Neural cell (in vitro differentiated cells): ENCODE results near the gene DNAJA3. TPM values are rescaled to one million over a fixed set of nuclear protein-coding genes. Genes with fewer than 3 reads are reported as not detected.

Experiments
- H2AFZ ChIP-seq: fragments of 200-600, 300-800 bp; sonication (generic), shearing (Covaris generic); 2 replicates; pipeline ENCODE4 v1.6.0; 2014; ENCODE audit warnings: low read depth, mild to moderate bottlenecking, antibody characterized with exemption, low read length, moderate library complexity
- H3F3A ChIP-seq: fragments of 200-600 bp; shearing (Covaris generic); 2 replicates; pipeline ENCODE4 v1.6.1; 2016; ENCODE audit warnings: mild to moderate bottlenecking, moderate library complexity, mixed read lengths, antibody characterized with exemption, low read length; ENCODE audit not compliant: insufficient read depth, poor library complexity, severe bottlenecking
- H3K27ac ChIP-seq: fragments of 200-600, 300-800 bp; sonication (generic), shearing (Covaris generic); 2 replicates; pipeline ENCODE4 v1.5.1; 2014; ENCODE audit warnings: mild to moderate bottlenecking, low read length, moderate library complexity
- H3K27me3 ChIP-seq: fragments of 300-800, 200-600 bp; sonication (generic), shearing (Covaris generic); 2 replicates; pipeline ENCODE4 v1.6.0; 2014; ENCODE audit warnings: mild to moderate bottlenecking, low read depth, low read length, moderate library complexity; ENCODE audit not compliant: insufficient read depth
- H3K36me3 ChIP-seq: fragments of 300-800, 200-600 bp; sonication (generic), shearing (Covaris generic); 2 replicates; pipeline ENCODE4 v1.5.1; 2014; ENCODE audit warnings: mild to moderate bottlenecking, antibody characterized with exemption, low read length, moderate library complexity; ENCODE audit not compliant: insufficient read depth
- H3K4me2 ChIP-seq: fragments of 300-800, 200-600 bp; sonication (generic), shearing (Covaris generic); 2 replicates; pipeline ENCODE4 v1.6.0; 2014; ENCODE audit warnings: mild to moderate bottlenecking, low read length
- H3K4me3 ChIP-seq: fragments of 300-800, 200-600 bp; sonication (generic), shearing (Covaris generic); 2 replicates; pipeline ENCODE4 v1.5.1; 2014; ENCODE audit warnings: mild to moderate bottlenecking, low read length, moderate library complexity
- H3K79me2 ChIP-seq: fragments of 200-600 bp; shearing (Covaris generic); replicated peaks from 2 replicates; pipeline ENCODE4 v1.6.0; 2014; ENCODE audit warnings: mild to moderate bottlenecking, low read length, moderate library complexity; ENCODE audit not compliant: insufficient read depth
- H3K9ac ChIP-seq: fragments of 300-800, 200-600 bp; sonication (generic), shearing (Covaris generic); 2 replicates; pipeline ENCODE4 v1.6.1; 2016; ENCODE audit warnings: mild to moderate bottlenecking, low read length, mixed read lengths
- H3K9me2 ChIP-seq: fragments of 200-600 bp; shearing (Covaris generic); 2 replicates; pipeline ENCODE4 v1.6.1; 2016; ENCODE audit warnings: mild to moderate bottlenecking, low read length, mixed read lengths; ENCODE audit not compliant: insufficient read depth
- H3K9me3 ChIP-seq: fragments of 200-600, 300-800 bp; sonication (generic), shearing (Covaris generic); 2 replicates; pipeline ENCODE4 v1.6.1; 2016; ENCODE audit warnings: mild to moderate bottlenecking, mixed run types, low read length, moderate library complexity, mixed read lengths
- H4K20me1 ChIP-seq: fragments of 200-600 bp; shearing (Covaris generic); 2 replicates; pipeline ENCODE4 v1.6.1; 2016; ENCODE audit warnings: mild to moderate bottlenecking, mixed run types; ENCODE audit not compliant: insufficient read depth
- CTCF ChIP-seq: fragments of 450-650 bp; IDR thresholded peaks from 2 replicates; pipeline ENCODE4 v1.5.1; 2014; ENCODE audit warnings: antibody characterized with exemption, mild to moderate bottlenecking, moderate library complexity; ENCODE audit not compliant: poor library complexity, severe bottlenecking
- EP300 ChIP-seq: fragments of 450-650 bp; conservative IDR thresholded peaks from 2 replicates; pipeline ENCODE4 v1.6.1; 2014; ENCODE audit warnings: antibody characterized with exemption, mild to moderate bottlenecking, moderate library complexity; ENCODE audit not compliant: poor library complexity, severe bottlenecking
- EZH2 ChIP-seq: fragments of 200-600, 300-800 bp; shearing (Covaris generic), sonication (generic); IDR thresholded peaks from 2 replicates; pipeline ENCODE4 v1.6.1; 2014; ENCODE audit warnings: antibody characterized with exemption, low read length, borderline replicate concordance, mild to moderate bottlenecking; ENCODE audit not compliant: insufficient read depth, poor library complexity, severe bottlenecking
- MXI1 ChIP-seq: fragments of 450-650 bp; conservative IDR thresholded peaks from 2 replicates; pipeline ENCODE4 v1.6.1; 2014; ENCODE audit warnings: antibody characterized with exemption, mild to moderate bottlenecking; ENCODE audit not compliant: poor library complexity, severe bottlenecking
- POLR2AphosphoS5 ChIP-seq: IDR thresholded peaks from 2 replicates; pipeline ENCODE4 v1.6.1; 2012
- RAD21 ChIP-seq: fragments of 450-650 bp; conservative IDR thresholded peaks from 2 replicates; pipeline ENCODE4 v1.6.1; 2014; ENCODE audit warnings: antibody characterized with exemption, mild to moderate bottlenecking, moderate library complexity
- REST ChIP-seq: IDR thresholded peaks from 2 replicates; pipeline ENCODE4 v1.6.1; 2012; ENCODE audit warnings: borderline replicate concordance
- SMC3 ChIP-seq: fragments of 450-650 bp; conservative IDR thresholded peaks from 2 replicates; pipeline ENCODE4 v1.6.1; 2014; ENCODE audit warnings: antibody characterized with exemption, mild to moderate bottlenecking, moderate library complexity; ENCODE audit not compliant: poor library complexity
- TAF1 ChIP-seq: IDR thresholded peaks from 2 replicates; pipeline ENCODE4 v1.6.1; 2012; ENCODE audit warnings: low read depth
- polyA plus RNA-seq: library from polyadenylated mRNA; depleted of rRNA; stranded (reverse); fragments of >200 nt; gene quantifications from 2 replicates; pipeline ENCODE4 v1.2.3, GENCODE V29; 2014

The DNAJA3 gene
- polyA plus RNA-seq, 1 donor from 2014 or later: 44.8 TPM

DNA sequence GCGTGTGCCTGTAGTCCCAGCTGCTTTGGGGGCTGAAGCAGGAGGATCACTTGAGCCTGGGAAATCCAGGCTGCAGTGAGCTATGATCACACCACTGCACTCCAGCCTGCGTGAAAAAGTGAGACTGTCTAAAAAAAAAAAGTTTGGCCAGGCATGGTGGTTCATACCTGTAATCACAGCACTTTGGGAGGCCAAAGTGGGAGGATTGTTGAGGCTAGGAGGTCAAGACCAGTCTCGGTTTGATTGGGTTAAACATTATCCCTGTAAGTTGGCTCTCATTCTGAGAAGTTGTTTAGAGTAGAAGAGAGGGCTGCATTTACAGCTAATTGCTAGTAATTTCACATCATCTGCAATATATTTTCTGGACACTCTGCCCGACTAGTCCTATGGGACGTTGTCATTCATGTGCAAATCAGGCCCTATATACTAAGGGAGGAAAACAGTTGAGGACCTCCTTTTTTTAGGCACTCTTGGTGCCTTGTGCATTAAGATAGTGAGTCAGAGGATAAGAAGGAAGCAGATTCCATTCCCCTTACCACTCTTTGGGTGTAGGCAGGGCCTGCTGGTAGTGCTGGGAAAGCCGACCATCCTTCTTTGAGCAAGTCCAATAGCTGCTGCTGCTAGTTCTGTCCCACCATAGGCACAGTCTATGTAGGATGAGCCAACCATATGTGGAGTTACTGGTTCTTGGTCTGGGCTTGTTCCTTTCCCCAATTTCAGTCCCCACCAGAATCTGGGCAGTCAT is 69.2 kb downstream of the DNAJA3 start:
- Histone ChIP-seq H3K4me3 (no peak overlapping the region), H3K9ac (no peak overlapping the region), H3K9me3 (no peaks in the 10 kb centered on the region), H3K4me2 (no peak overlapping the region), H3F3A (no peaks in the 10 kb centered on the region), H3K9me2 (no peaks in the 10 kb centered on the region), H3K27me3 (no peaks in the 10 kb centered on the region), H3K36me3 (no peaks in the 10 kb centered on the region), H2AFZ (no peak overlapping the region), H3K79me2 (no peaks in the 10 kb centered on the region), H4K20me1 (no peaks in the 10 kb centered on the region), H3K27ac (no peak overlapping the region)
- TF ChIP-seq POLR2AphosphoS5: no peak

DNA sequence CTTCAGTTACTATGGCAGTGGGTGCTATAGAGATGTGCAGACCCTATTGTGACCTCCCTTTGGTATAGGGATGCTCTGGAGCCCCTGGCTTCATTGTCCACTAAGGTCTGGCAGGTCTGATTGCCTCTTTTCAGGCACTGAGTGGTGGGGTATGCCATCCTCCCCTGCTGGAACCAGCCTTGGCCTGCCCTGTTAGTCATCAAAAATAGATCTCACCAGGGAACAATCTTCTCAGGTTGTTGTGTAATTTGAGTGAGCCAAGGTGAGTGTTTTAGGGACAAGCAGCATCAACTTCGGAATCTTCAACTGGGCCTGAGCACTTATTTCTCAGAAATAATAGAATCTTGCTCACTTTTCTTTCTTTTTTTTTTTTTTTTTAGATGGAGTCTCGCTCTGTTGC is 70.1 kb downstream of the DNAJA3 start:
- no peak overlapping the region for H3K27ac ChIP-seq
- no peaks in the 10 kb centered on the region for H3K27me3 ChIP-seq
- H3K9ac ChIP-seq: no peak overlapping the region
- no peaks in the 10 kb centered on the region for H4K20me1 ChIP-seq
- H3K79me2 ChIP-seq: no peaks in the 10 kb centered on the region
- no peak for TF ChIP-seq TAF1
- no peak for TF ChIP-seq RAD21
- TF ChIP-seq EZH2: no peak
- TF ChIP-seq MXI1: no peak
- TF ChIP-seq EP300: no peak
- TF ChIP-seq REST: no peak
- no peak for TF ChIP-seq CTCF
- TF ChIP-seq SMC3: no peak
- no peak for TF ChIP-seq POLR2AphosphoS5
- H3K4me2 ChIP-seq: no peak overlapping the region
- H3F3A ChIP-seq: no peaks in the 10 kb centered on the region
- no peaks in the 10 kb centered on the region for H3K9me2 ChIP-seq
- no peaks in the 10 kb centered on the region for H3K36me3 ChIP-seq
- H3K9me3 ChIP-seq: no peaks in the 10 kb centered on the region
- H3K4me3 ChIP-seq: no peak overlapping the region
- H2AFZ ChIP-seq: no peak overlapping the region

DNA sequence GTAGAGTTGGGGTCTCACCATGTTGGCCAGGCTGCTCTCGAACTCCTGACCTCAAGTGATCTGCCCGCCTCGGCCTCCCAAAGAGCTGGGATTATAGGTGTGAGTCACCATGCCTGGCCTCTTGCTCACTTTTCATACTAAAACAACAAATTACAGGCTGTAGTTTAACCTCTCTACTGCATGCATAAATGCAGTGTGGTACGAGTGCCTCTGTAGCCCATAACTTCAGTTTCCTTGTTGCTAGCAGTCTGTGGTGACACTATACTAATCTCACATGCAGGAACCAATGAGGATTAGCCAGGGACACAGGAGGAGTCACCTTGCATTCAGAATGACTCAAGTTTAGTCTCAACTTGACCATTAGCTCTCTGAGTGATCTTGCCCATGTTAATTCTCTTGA is 70.6 kb downstream of the DNAJA3 start:
- H3K36me3 ChIP-seq: no peaks in the 10 kb centered on the region
- no peaks in the 10 kb centered on the region for H3K9me3 ChIP-seq
- no peaks in the 10 kb centered on the region for H4K20me1 ChIP-seq
- no peaks in the 10 kb centered on the region for H3K9me2 ChIP-seq
- H3F3A ChIP-seq: no peaks in the 10 kb centered on the region
- no peaks in the 10 kb centered on the region for H3K27me3 ChIP-seq
- TF ChIP-seq CTCF: no peak
- no peak for TF ChIP-seq RAD21
- no peak for TF ChIP-seq EZH2
- no peak for TF ChIP-seq MXI1
- TF ChIP-seq TAF1: no peak
- TF ChIP-seq EP300: no peak
- TF ChIP-seq REST: no peak
- H3K4me2 ChIP-seq: no peak overlapping the region
- H3K9ac ChIP-seq: no peak overlapping the region
- H3K4me3 ChIP-seq: no peak overlapping the region
- no peaks in the 10 kb centered on the region for H3K79me2 ChIP-seq
- H2AFZ ChIP-seq: no peak overlapping the region
- no peak overlapping the region for H3K27ac ChIP-seq
